HL-60 (cell line): ENCODE measurements around the gene TEX29.

Source experiments
- DNase-seq, 2 experiments: peaks; one replicate each; pipeline ENCODE4 v3.0.0-alpha.2; 2010 to 2020; ENCODE audit warnings: low read depth in 1 of 2, low spot score in 1 of 2
- H3K27ac ChIP-seq: fragments of 250-450 bp; sonication (Bioruptor Pico); replicated peaks from 2 replicates; pipeline ENCODE4 v1.5.1; 2020; ENCODE audit warnings: mild to moderate bottlenecking, moderate library complexity
- H3K27me3 ChIP-seq: fragments of 250-450 bp; sonication (Bioruptor Pico); 2 replicates; pipeline ENCODE4 v1.5.1; 2021; ENCODE audit warnings: mild to moderate bottlenecking, moderate library complexity; ENCODE audit not compliant: insufficient read depth, poor library complexity, severe bottlenecking
- H3K4me3 ChIP-seq: replicated peaks from 2 replicates; pipeline ENCODE4 v1.5.1; 2011; ENCODE audit warnings: mild to moderate bottlenecking, control low read depth, low read length; ENCODE audit not compliant: insufficient read depth
- CTCF ChIP-seq: IDR thresholded peaks from one replicate; pipeline ENCODE4 v1.5.1; 2011; ENCODE audit warnings: low read length, control low read depth, inconsistent platforms; ENCODE audit not compliant: insufficient read depth
- GABPA ChIP-seq: IDR thresholded peaks from 2 replicates; pipeline ENCODE4 v1.6.1; 2012; ENCODE audit warnings: low read depth
- POLR2AphosphoS5 ChIP-seq: IDR thresholded peaks from 2 replicates; pipeline ENCODE4 v1.6.1; 2012; ENCODE audit warnings: low read depth
- REST ChIP-seq: IDR thresholded peaks from 2 replicates; pipeline ENCODE4 v1.6.1; 2012; ENCODE audit warnings: low read depth; ENCODE audit not compliant: insufficient replicate concordance
- SPI1 ChIP-seq: IDR thresholded peaks from 2 replicates; pipeline ENCODE4 v1.6.1; 2012; ENCODE audit warnings: low read depth, mild to moderate bottlenecking, borderline replicate concordance

TEX29 gene

GRCh38 chr13:111387945-111388600 is 67.6 kb downstream of the TEX29 start:
- no peak overlapping the region for H3K27ac ChIP-seq

GRCh38 chr13:111388851-111389500 is 68.5 kb downstream of the TEX29 start:
- Histone ChIP-seq H3K4me3 (no peak overlapping the region), H3K27ac (no peak overlapping the region), H3K27me3 (peaks cover 4% of the 10 kb centered on the region)
- no peak for DNase-seq
- TF ChIP-seq POLR2AphosphoS5 (no peak), CTCF (no peak), GABPA (no peak)

More at GRCh38 chr13:111387945-111388600, 67.6 kb downstream of the TEX29 start:
- peaks cover 4% of the 10 kb centered on the region for H3K27me3 ChIP-seq
- no peak for DNase-seq
- no peak overlapping the region for H3K4me3 ChIP-seq
- TF ChIP-seq SPI1 (no peak), GABPA (no peak), REST (no peak), POLR2AphosphoS5 (no peak)

- TF ChIP-seq REST = no peak
- H3K4me3 ChIP-seq = no peak overlapping the region
- H3K27ac ChIP-seq = no peak overlapping the region
- no peak for DNase-seq
- H3K27me3 ChIP-seq = peaks cover 4% of the 10 kb centered on the region
These were observed 69.4 kb downstream of the TEX29 start for GRCh38 chr13:111389621-111390521.

- no peak for TF ChIP-seq POLR2AphosphoS5
- no peak for TF ChIP-seq GABPA
- no peak for TF ChIP-seq SPI1
- no peak for TF ChIP-seq REST
- TF ChIP-seq CTCF = no peak
- H3K27ac ChIP-seq = no peak overlapping the region
- peaks cover 1% of the 10 kb centered on the region for H3K27me3 ChIP-seq
- H3K4me3 ChIP-seq = no peak overlapping the region
- no peak for DNase-seq
These were observed 70.3 kb downstream of the TEX29 start for GRCh38 chr13:111390522-111391270.
